SW480 (cell line): ENCODE results near the gene MCCC2.
A peak's percentile ranks its signal among the peaks of the same experiment; 100 is the strongest.
"Not testable (repeated sequence)": the region's sequence is repeated elsewhere in the genome, so short reads cannot be mapped to it uniquely, and the experiment has no call there.

Experiments used
- DNase-seq: peaks from one replicate; pipeline ENCODE4 v3.0.0-alpha.2; 2016; ENCODE audit warnings: low spot score

Gene MCCC2

GRCh38 chr5:71600783-71601182, 13.6 kb downstream of the MCCC2 start:
- DNase-seq, result no peak

GRCh38 chr5:71601222-71602026, 14.3 kb downstream of the MCCC2 start:
- DNase-seq, result peak; percentile 98

GRCh38 chr5:71609916-71610315, 22.8 kb downstream of the MCCC2 start:
- not testable (repeated sequence) for DNase-seq

GRCh38 chr5:71615809-71616208, 28.7 kb downstream of the MCCC2 start:
- no peak for DNase-seq

- no peak for DNase-seq
These were observed 33.5 kb downstream of the MCCC2 start for GRCh38 chr5:71620630-71621029.

- DNase-seq, result no peak
These were observed 34.1 kb downstream of the MCCC2 start for GRCh38 chr5:71621268-71621667.

- no peak for DNase-seq
These were observed 34.6 kb downstream of the MCCC2 start for GRCh38 chr5:71621741-71622140.

GRCh38 chr5:71623221-71623794, 36.2 kb downstream of the MCCC2 start:
- no peak for DNase-seq

GRCh38 chr5:71629950-71630349, 42.8 kb downstream of the MCCC2 start:
- DNase-seq, result no peak

GRCh38 chr5:71631070-71631469, 43.9 kb downstream of the MCCC2 start:
- DNase-seq, result no peak

- no peak for DNase-seq
These were observed 45.0 kb downstream of the MCCC2 start for GRCh38 chr5:71632168-71632567.

GRCh38 chr5:71633255-71634155, 46.4 kb downstream of the MCCC2 start:
- DNase-seq, result no peak

GRCh38 chr5:71637133-71637532, 50.0 kb downstream of the MCCC2 start:
- DNase-seq, result no peak

- no peak for DNase-seq
These were observed 53.3 kb downstream of the MCCC2 start for GRCh38 chr5:71640408-71640807.

GRCh38 chr5:71645030-71645429, 57.9 kb downstream of the MCCC2 start:
- no peak for DNase-seq

GRCh38 chr5:71650940-71651339, 63.8 kb downstream of the MCCC2 start:
- DNase-seq, result not testable (repeated sequence)

GRCh38 chr5:71651579-71651978, 64.4 kb downstream of the MCCC2 start:
- no peak for DNase-seq

GRCh38 chr5:71652349-71652748, 65.2 kb downstream of the MCCC2 start:
- no peak for DNase-seq

GRCh38 chr5:71652803-71653543, 65.8 kb downstream of the MCCC2 start:
- no peak for DNase-seq

GRCh38 chr5:71658916-71659662, 71.9 kb downstream of the MCCC2 start:
- no peak for DNase-seq

GRCh38 chr5:71662381-71662780, 75.2 kb downstream of the MCCC2 start:
- no peak for DNase-seq
